H1 (cell line): ENCODE data around the gene TPP2. TPM values are rescaled to one million over a fixed set of nuclear protein-coding genes. Genes with fewer than 3 reads are reported as not detected.

Experiments used
- CTCF ChIA-PET: fragments of 300-600 bp; sonication (Branson Sonifier 250); formaldehyde crosslinking; loops from one replicate; lab custom pipeline; 2021; ENCODE audit not compliant: partially characterized antibody; lab: Charles Lee
- POLR2A ChIA-PET: fragments of 300-600 bp; sonication (Branson Sonifier 250); formaldehyde crosslinking; loops from one replicate; lab custom pipeline; 2021; ENCODE audit warnings: inconsistent platforms; ENCODE audit not compliant: partially characterized antibody; lab: Charles Lee
- DNase-seq, 2 experiments: peaks; one replicate each; pipeline versions ENCODE4 v3.0.0 to v3.0.0-alpha.2; 2010 to 2022; ENCODE audit warnings: low spot score in 2 of 2, low read depth in 1 of 2, mixed read lengths in 1 of 2
- FAIRE-seq: peaks from 2 replicates; lab custom pipeline; 2011; peaks lifted over from hg19 to GRCh38; lab: Jason Lieb, UNC
- H2AFZ ChIP-seq: 2 replicates; pipeline ENCODE4 v1.8.1; 2012; ENCODE audit warnings: low read length, inconsistent platforms
- H2AK5ac ChIP-seq: 2 replicates; pipeline ENCODE4 v1.6.1; 2013; ENCODE audit warnings: low read depth, low read length
- H2BK120ac ChIP-seq: replicated peaks from 2 replicates; pipeline ENCODE3; 2013; ENCODE audit warnings: low read depth, low read length, inconsistent platforms
- H2BK12ac ChIP-seq: 2 replicates; pipeline ENCODE4 v1.6.1; 2013; ENCODE audit warnings: low read depth, low read length
- H2BK15ac ChIP-seq: 2 replicates; pipeline ENCODE4 v1.6.1; 2013; ENCODE audit warnings: low read length
- H2BK20ac ChIP-seq: 2 replicates; pipeline ENCODE4 v1.6.1; 2013; ENCODE audit warnings: low read length
- H2BK5ac ChIP-seq: 2 replicates; pipeline ENCODE4 v1.6.1; 2013; ENCODE audit warnings: low read depth, low read length
- H3K14ac ChIP-seq: 2 replicates; pipeline ENCODE4 v1.6.1; 2013; ENCODE audit warnings: inconsistent platforms; ENCODE audit not compliant: insufficient read length
- H3K18ac ChIP-seq: 2 replicates; pipeline ENCODE4 v1.6.1; 2013; ENCODE audit warnings: low read length; ENCODE audit errors: extremely low read depth
- H3K23ac ChIP-seq: 2 replicates; pipeline ENCODE4 v1.6.1; 2013; ENCODE audit warnings: inconsistent platforms; ENCODE audit not compliant: insufficient read length
- H3K23me2 ChIP-seq: 2 replicates; pipeline ENCODE4 v1.6.1; 2013; ENCODE audit warnings: low read depth, low read length
- H3K27ac ChIP-seq: 2 replicates; pipeline ENCODE4 v1.6.1; 2011; ENCODE audit warnings: low read depth, low read length, inconsistent platforms
- H3K27me3 ChIP-seq, 4 experiments: replicated peaks in 1 of 4; 1 replicate in 1 of 4; 2 replicates in 3 of 4; pipeline versions ENCODE4 v1.6.1 to v1.8.1; 2011 to 2013; ENCODE audit warnings: low read length in 3 of 4, mild to moderate bottlenecking in 3 of 4, inconsistent platforms in 2 of 4, mixed read lengths in 2 of 4, moderate library complexity in 1 of 4; ENCODE audit not compliant: control insufficient read depth in 3 of 4, insufficient read depth in 3 of 4; ENCODE audit errors: extremely low read depth in 1 of 4
- H3K36me3 ChIP-seq, 4 experiments: 2 replicates each; pipeline versions ENCODE4 v1.6.1 to v1.8.1; 2011 to 2013; ENCODE audit warnings: mild to moderate bottlenecking in 4 of 4, low read length in 3 of 4, moderate library complexity in 2 of 4, control low read depth in 1 of 4, inconsistent platforms in 1 of 4; ENCODE audit not compliant: insufficient read depth in 4 of 4, control insufficient read depth in 2 of 4
- H3K4ac ChIP-seq: replicated peaks from 2 replicates; pipeline ENCODE3; 2013; ENCODE audit warnings: low read length, low read depth, mixed read lengths, inconsistent platforms; ENCODE audit not compliant: insufficient read length
- H3K4me1 ChIP-seq, 4 experiments: replicated peaks in 1 of 4; 1 replicate in 1 of 4; 2 replicates in 3 of 4; pipeline versions ENCODE4 v1.6.1 to v1.8.1; 2011 to 2013; ENCODE audit warnings: low read length in 3 of 4, inconsistent platforms in 2 of 4, mixed read lengths in 1 of 4; ENCODE audit not compliant: insufficient read depth in 4 of 4, control insufficient read depth in 3 of 4
- H3K4me2 ChIP-seq, 2 experiments: 2 replicates each; pipeline versions ENCODE4 v1.6.1 to v1.8.1; 2011 to 2013; ENCODE audit warnings: low read depth in 2 of 2, low read length in 2 of 2, control low read depth in 1 of 2, inconsistent platforms in 1 of 2, mild to moderate bottlenecking in 1 of 2; ENCODE audit not compliant: insufficient read depth in 1 of 2
- H3K4me3 ChIP-seq, 4 experiments: fragments of 200-600, 300-600 bp in 1 of 4; sonication (generic), shearing (Covaris generic), sonication (Bioruptor Twin) in 1 of 4; 2 replicates each; pipeline versions ENCODE4 v1.5.1 to v1.8.1; 2011 to 2016; ENCODE audit warnings: low read length in 4 of 4, low read depth in 3 of 4, control low read depth in 2 of 4, inconsistent platforms in 2 of 4, mild to moderate bottlenecking in 2 of 4, mixed read lengths in 1 of 4, moderate library complexity in 1 of 4; ENCODE audit not compliant: insufficient read depth in 2 of 4; ENCODE audit errors: extremely low read depth in 1 of 4
- H3K56ac ChIP-seq: replicated peaks from 2 replicates; pipeline ENCODE3; 2013; ENCODE audit warnings: low read depth, mild to moderate bottlenecking, mixed read lengths, low read length, inconsistent platforms; ENCODE audit not compliant: insufficient read length
- H3K79me1 ChIP-seq: 2 replicates; pipeline ENCODE4 v1.6.1; 2013; ENCODE audit warnings: low read depth, low read length, control low read depth
- H3K79me2 ChIP-seq, 2 experiments: 2 replicates each; pipeline versions ENCODE4 v1.6.1 to v1.8.1; 2012 to 2013; ENCODE audit warnings: low read length in 2 of 2, mild to moderate bottlenecking in 2 of 2, inconsistent platforms in 1 of 2; ENCODE audit not compliant: insufficient read depth in 2 of 2, control insufficient read depth in 1 of 2
- H3K9ac ChIP-seq, 4 experiments: replicated peaks in 1 of 4; 1 replicate in 1 of 4; 2 replicates in 3 of 4; pipeline versions ENCODE4 v1.6.1 to v1.8.1; 2011 to 2013; ENCODE audit warnings: low read depth in 3 of 4, low read length in 3 of 4, control low read depth in 2 of 4, mild to moderate bottlenecking in 2 of 4, moderate library complexity in 2 of 4, inconsistent platforms in 1 of 4; ENCODE audit errors: extremely low read depth in 1 of 4
- H3K9me3 ChIP-seq, 2 experiments: 2 replicates each; pipeline versions ENCODE4 v1.6.1 to v1.8.1; 2012 to 2013; ENCODE audit warnings: mild to moderate bottlenecking in 2 of 2, moderate library complexity in 2 of 2, control low read depth in 1 of 2, inconsistent platforms in 1 of 2, low read depth in 1 of 2, low read length in 1 of 2, mixed read lengths in 1 of 2; ENCODE audit not compliant: insufficient read depth in 2 of 2
- H4K20me1 ChIP-seq, 2 experiments: replicated peaks in 1 of 2; 2 replicates each; pipeline versions ENCODE3 to v1.8.1; 2011 to 2013; ENCODE audit warnings: inconsistent platforms in 2 of 2, low read length in 2 of 2, mild to moderate bottlenecking in 1 of 2; ENCODE audit not compliant: insufficient read depth in 2 of 2, control insufficient read depth in 1 of 2
- H4K5ac ChIP-seq: 2 replicates; pipeline ENCODE4 v1.6.1; 2013; ENCODE audit warnings: low read length, low read depth, mixed read lengths, inconsistent platforms; ENCODE audit not compliant: insufficient read length
- H4K8ac ChIP-seq: 2 replicates; pipeline ENCODE4 v1.8.0; 2013; ENCODE audit warnings: mild to moderate bottlenecking, moderate library complexity, low read length, inconsistent platforms; ENCODE audit not compliant: insufficient read depth; ENCODE audit errors: extremely low read depth
- H4K91ac ChIP-seq: replicated peaks from 2 replicates; pipeline ENCODE3; 2013; ENCODE audit warnings: low read length, mixed read lengths, inconsistent platforms; ENCODE audit not compliant: insufficient read length
- SRF ChIP-seq: IDR thresholded peaks from 2 replicates; pipeline ENCODE4 v1.6.1; 2011; ENCODE audit warnings: mild to moderate bottlenecking, low read depth, low read length, moderate library complexity
- YY1 ChIP-seq: IDR thresholded peaks from 2 replicates; pipeline ENCODE4 v1.6.1; 2011; ENCODE audit warnings: low read depth, mild to moderate bottlenecking, low read length
- WGBS, 2 experiments: shearing (Covaris generic) in 1 of 2; methylation state at CpG; one replicate each; pipeline versions ENCODE4 v1.1.6 to v1.1.7; 2013 to 2015; ENCODE audit warnings: low lambda C conversion rate in 2 of 2, mixed read lengths in 2 of 2, inconsistent platforms in 1 of 2, low coverage in 1 of 2, missing lambda C conversion rate in 1 of 2; ENCODE audit not compliant: insufficient replicate concordance in 2 of 2, insufficient coverage in 1 of 2, insufficient read length in 1 of 2; ENCODE audit errors: extremely low coverage in 1 of 2, missing lambda C conversion rate in 1 of 2; 5-methylcytosine and 5-hydroxymethylcytosine counted together
- polyA plus RNA-seq, 7 experiments: library from polyadenylated mRNA; depleted of rRNA in 3 of 7; stranded (reverse) in 5 of 7; unstranded in 2 of 7; fragments of >200 nt in 5 of 7; fragments of 200-250 nt in 2 of 7; gene quantifications; 1 replicate in 5 of 7; 2 replicates in 1 of 7; 4 replicates in 1 of 7; pipeline versions ENCODE4 v1.2.1 to v1.2.3, GENCODE V29; 2011 to 2013; ENCODE audit warnings: missing spikeins in 2 of 7, mixed read lengths in 2 of 7
- total RNA-seq: library from RNA; stranded (reverse); fragmentation: NEBNext Ultra II Directional; extraction: Animal tissue kit (Norgen Biotek cat#: 25700); gene quantifications from 2 replicates; pipeline ENCODE4 v1.2.1, GENCODE V29; 2021
- TF ChIP-seq, protein P1 (sequence below): IDR thresholded peaks from 2 replicates; pipeline ENCODE4 v1.6.1; 2012; ENCODE audit warnings: inconsistent platforms

The TPP2 gene
- total and polyA plus RNA-seq, 2 of the 8 experiments (the other 6 are each of a cell fraction or from before 2014, with no cell fraction given): 15.9 to 85.7 TPM

DNA sequence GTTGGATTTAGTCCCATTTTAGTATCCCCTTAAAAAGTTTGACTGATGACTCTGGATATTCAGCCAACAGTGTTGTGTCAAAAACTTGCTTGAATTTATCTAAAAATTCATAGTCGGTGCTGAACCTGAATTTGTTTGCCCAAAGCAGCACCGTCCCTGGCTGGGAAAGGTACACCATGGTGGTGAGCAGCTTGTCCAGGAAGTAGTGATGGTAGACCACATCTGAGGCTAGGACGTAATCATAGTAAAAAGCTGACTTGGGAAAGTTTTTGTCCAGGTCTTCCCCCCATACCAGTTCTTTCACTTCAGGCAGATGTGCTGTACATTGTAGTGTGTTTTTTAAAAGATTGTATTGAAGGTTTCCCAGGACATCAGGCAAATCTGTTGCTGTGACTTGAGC, 89.2 kb downstream of the TPP2 start:
- no peaks in the 10 kb centered on the region for H3K79me2 ChIP-seq
- no peak overlapping the region for H3K4me3 ChIP-seq
- H4K5ac ChIP-seq: no peak overlapping the region
- no peaks in the 10 kb centered on the region for H3K79me1 ChIP-seq
- H3K27me3 ChIP-seq: no peaks in the 10 kb centered on the region
- no peak overlapping the region for H2AK5ac ChIP-seq
- no peak overlapping the region for H3K4me2 ChIP-seq
- H4K91ac ChIP-seq: no peak overlapping the region
- H3K23ac ChIP-seq: no peak overlapping the region
- DNase-seq (no peak), FAIRE-seq (no peak)
- no peak overlapping the region for H3K4ac ChIP-seq
- H2BK5ac ChIP-seq: no peak overlapping the region; the same call in 1 of the 2 replicates
- H3K18ac ChIP-seq: no peak overlapping the region
- H4K8ac ChIP-seq: no peak overlapping the region
- H3K9me3 ChIP-seq: no peaks in the 10 kb centered on the region
- H4K20me1 ChIP-seq: no peaks in the 10 kb centered on the region
- H2BK120ac ChIP-seq: peak overlapping the region; percentile 67
- ChIA-PET CTCF (interaction anchor here (1.5 kb wide), 1 partner anchor 115 kb away, joined by 6 read pairs; no protein-coding TSS in a partner anchor), POLR2A (interaction anchor here (0.6 to 0.9 kb wide), 2 partner anchors 36 to 89 kb away, joined by 3 read pairs; partner anchors contain the start of gene TPP2)
- peaks cover 0 to 6% (median 4%) of the 10 kb centered on the region in 4 experiments; a peak in 5 of 7 replicates for H3K4me1 ChIP-seq
- no peak overlapping the region for H2BK15ac ChIP-seq
- no peaks in the 10 kb centered on the region for H3K36me3 ChIP-seq
- H3K27ac ChIP-seq: no peak overlapping the region
- WGBS, 2 experiments: 92% methylated on average over 3 of the region's 3 CpGs; no CpG with 5 or more reads in 1 of the 2 experiments
- H2AFZ ChIP-seq: no peak overlapping the region
- no peak overlapping the region for H2BK12ac ChIP-seq
- no peak overlapping the region for H3K9ac ChIP-seq
- no peak overlapping the region for H3K14ac ChIP-seq
- no peak overlapping the region for H2BK20ac ChIP-seq
- TF ChIP-seq, protein P1, sequence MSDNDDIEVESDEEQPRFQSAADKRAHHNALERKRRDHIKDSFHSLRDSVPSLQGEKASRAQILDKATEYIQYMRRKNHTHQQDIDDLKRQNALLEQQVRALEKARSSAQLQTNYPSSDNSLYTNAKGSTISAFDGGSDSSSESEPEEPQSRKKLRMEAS: no peak
- no peak for TF ChIP-seq SRF
- no peak for TF ChIP-seq YY1
- H3K56ac ChIP-seq: no peak overlapping the region
- no peaks in the 10 kb centered on the region for H3K23me2 ChIP-seq
